ENCODE results near the gene UGT1A8. TPM values are rescaled to one million over a fixed set of nuclear protein-coding genes. Genes with fewer than 3 reads are reported as not detected.

UGT1A8 gene
- total and polyA plus RNA-seq, 2 donors (not counting 1 experiment from before 2014, with no cell fraction given), result not detected

DNA sequence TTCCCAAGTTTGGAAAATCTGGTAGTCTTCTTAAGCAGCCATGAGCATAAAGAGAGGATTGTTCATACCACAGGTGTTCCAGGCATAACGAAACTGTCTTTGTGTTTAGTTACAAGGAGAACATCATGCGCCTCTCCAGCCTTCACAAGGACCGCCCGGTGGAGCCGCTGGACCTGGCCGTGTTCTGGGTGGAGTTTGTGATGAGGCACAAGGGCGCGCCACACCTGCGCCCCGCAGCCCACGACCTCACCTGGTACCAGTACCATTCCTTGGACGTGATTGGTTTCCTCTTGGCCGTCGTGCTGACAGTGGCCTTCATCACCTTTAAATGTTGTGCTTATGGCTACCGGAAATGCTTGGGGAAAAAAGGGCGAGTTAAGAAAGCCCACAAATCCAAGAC is 154.7 kb downstream of the UGT1A8 start:
- ATAC-seq (ENCODE audit: low read depth), result no peak
- H3K27ac ChIP-seq (ENCODE audit: low read length in 2 of 2), result no peak overlapping the region
- no peak overlapping the region for H2AFZ ChIP-seq (ENCODE audit: insufficient read depth, low read depth, low read length, poor library complexity, severe bottlenecking)
- Mint-ChIP-seq H3K4me1 (no peaks in the 10 kb centered on the region), H3K27me3 (peaks cover 16% of the 10 kb centered on the region), H3K4me3 (no peak overlapping the region), H3K27ac (no peak overlapping the region), H3K9me3 (ENCODE audit: insufficient read depth) (peaks cover 7% of the 10 kb centered on the region)
- WGBS (ENCODE audit: insufficient coverage), result 98% methylated on average over 11 of the region's 16 CpGs
- POLR2A ChIA-PET, result no interaction called here
- H3K79me2 ChIP-seq (ENCODE audit: control insufficient read depth, insufficient read depth, low read length), result no peaks in the 10 kb centered on the region
- no peak for DNase-seq
- H3K4me3 ChIP-seq (ENCODE audit: control extremely low read depth in 1 of 5, extremely low read depth in 1 of 5, insufficient read depth in 1 of 5, low read depth in 2 of 5, low read length in 4 of 5), result no peak overlapping the region
- H3K36me3 ChIP-seq (replicated peaks in 1 of 2; ENCODE audit: control extremely low read depth in 1 of 2, control insufficient read depth in 1 of 2, extremely low read depth in 1 of 2, insufficient read depth in 2 of 2, low read length in 1 of 2), result no peaks in the 10 kb centered on the region
- no peak overlapping the region for H3K9ac ChIP-seq (ENCODE audit: low read length)
- TF ChIP-seq CTCF (IDR thresholded peaks at IDR 0.05) (no peak), EZH2 (IDR thresholded peaks at IDR 0.05; ENCODE audit: borderline replicate concordance, insufficient read depth, low read depth, low read length, poor library complexity, severe bottlenecking) (no peak)
- no peaks in the 10 kb centered on the region for H3K4me1 ChIP-seq (ENCODE audit: control insufficient read depth in 2 of 2, insufficient read depth in 2 of 2, low read length in 2 of 2)
- intact Hi-C loops (cut with micrococcal nuclease), result no loop called here
- CTCF ChIA-PET, result no interaction called here
- no peaks in the 10 kb centered on the region for H4K20me1 ChIP-seq (ENCODE audit: control insufficient read depth, insufficient read depth, low read length, poor library complexity, severe bottlenecking)
- H3K27me3 ChIP-seq (replicated peaks in 1 of 4; ENCODE audit: control extremely low read depth in 1 of 4, control insufficient read depth in 3 of 4, insufficient read depth in 4 of 4, low read length in 3 of 4), result peaks cover 0 to 3% (median 1%) of the 10 kb centered on the region in 4 experiments
- peaks cover 0 to 19% (median 8%) of the 10 kb centered on the region in 3 donors for H3K9me3 ChIP-seq (ENCODE audit: control extremely low read depth in 1 of 3, control insufficient read depth in 2 of 3, insufficient read depth in 1 of 3, low read length in 2 of 3)
- no peak overlapping the region for H3K4me2 ChIP-seq (replicated peaks; ENCODE audit: low read depth, low read length, poor library complexity, severe bottlenecking)

DNA sequence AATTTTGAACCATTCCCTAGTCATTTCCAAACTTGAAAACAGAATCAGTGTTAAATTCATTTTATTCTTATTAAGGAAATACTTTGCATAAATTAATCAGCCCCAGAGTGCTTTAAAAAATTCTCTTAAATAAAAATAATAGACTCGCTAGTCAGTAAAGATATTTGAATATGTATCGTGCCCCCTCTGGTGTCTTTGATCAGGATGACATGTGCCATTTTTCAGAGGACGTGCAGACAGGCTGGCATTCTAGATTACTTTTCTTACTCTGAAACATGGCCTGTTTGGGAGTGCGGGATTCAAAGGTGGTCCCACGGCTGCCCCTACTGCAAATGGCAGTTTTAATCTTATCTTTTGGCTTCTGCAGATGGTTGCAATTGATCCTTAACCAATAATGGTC is 155.2 kb downstream of the UGT1A8 start:
- no peak overlapping the region for H3K27ac Mint-ChIP-seq
- DNase-seq (no peak), ATAC-seq (ENCODE audit: low read depth) (no peak)
- Histone ChIP-seq H3K27me3 (replicated peaks in 1 of 4; ENCODE audit: control extremely low read depth in 1 of 4, control insufficient read depth in 3 of 4, insufficient read depth in 4 of 4, low read length in 3 of 4) (peaks cover 0 to 3% (median 1%) of the 10 kb centered on the region in 4 experiments), H3K9me3 (ENCODE audit: control extremely low read depth in 1 of 3, control insufficient read depth in 2 of 3, insufficient read depth in 1 of 3, low read length in 2 of 3) (peaks cover 0 to 20% (median 8%) of the 10 kb centered on the region in 3 donors), H3K9ac (ENCODE audit: low read length) (no peak overlapping the region), H2AFZ (ENCODE audit: insufficient read depth, low read depth, low read length, poor library complexity, severe bottlenecking) (no peak overlapping the region), H3K27ac (ENCODE audit: low read length in 2 of 2) (no peak overlapping the region), H3K4me3 (ENCODE audit: control extremely low read depth in 1 of 5, extremely low read depth in 1 of 5, insufficient read depth in 1 of 5, low read depth in 2 of 5, low read length in 4 of 5) (no peak overlapping the region), H3K36me3 (replicated peaks in 1 of 2; ENCODE audit: control extremely low read depth in 1 of 2, control insufficient read depth in 1 of 2, extremely low read depth in 1 of 2, insufficient read depth in 2 of 2, low read length in 1 of 2) (no peaks in the 10 kb centered on the region), H3K79me2 (ENCODE audit: control insufficient read depth, insufficient read depth, low read length) (no peaks in the 10 kb centered on the region), H4K20me1 (ENCODE audit: control insufficient read depth, insufficient read depth, low read length, poor library complexity, severe bottlenecking) (no peaks in the 10 kb centered on the region), H3K4me2 (replicated peaks; ENCODE audit: low read depth, low read length, poor library complexity, severe bottlenecking) (no peak overlapping the region), H3K4me1 (ENCODE audit: control insufficient read depth in 2 of 2, insufficient read depth in 2 of 2, low read length in 2 of 2) (no peaks in the 10 kb centered on the region)
- intact Hi-C loops (cut with micrococcal nuclease), result no loop called here
- no peak overlapping the region for H3K4me3 Mint-ChIP-seq
- ChIA-PET CTCF (no interaction called here), POLR2A (no interaction called here)
- TF ChIP-seq CTCF (IDR thresholded peaks at IDR 0.05), result no peak
- no peak for TF ChIP-seq EZH2 (IDR thresholded peaks at IDR 0.05; ENCODE audit: borderline replicate concordance, insufficient read depth, low read depth, low read length, poor library complexity, severe bottlenecking)
- peaks cover 17% of the 10 kb centered on the region for H3K27me3 Mint-ChIP-seq
- H3K4me1 Mint-ChIP-seq, result no peaks in the 10 kb centered on the region
- 69% methylated on average over 4 of the region's 5 CpGs for WGBS (ENCODE audit: insufficient coverage)
- H3K9me3 Mint-ChIP-seq (ENCODE audit: insufficient read depth), result peaks cover 7% of the 10 kb centered on the region

Measured in B cell (primary cell).